Measurements from ENCODE around the gene TOM1L1. TPM values are rescaled to one million over a fixed set of nuclear protein-coding genes. Genes with fewer than 3 reads are reported as not detected.

Gene TOM1L1
- total RNA-seq, 1 experiment from 2014 or later, result 44.6 TPM

DNA sequence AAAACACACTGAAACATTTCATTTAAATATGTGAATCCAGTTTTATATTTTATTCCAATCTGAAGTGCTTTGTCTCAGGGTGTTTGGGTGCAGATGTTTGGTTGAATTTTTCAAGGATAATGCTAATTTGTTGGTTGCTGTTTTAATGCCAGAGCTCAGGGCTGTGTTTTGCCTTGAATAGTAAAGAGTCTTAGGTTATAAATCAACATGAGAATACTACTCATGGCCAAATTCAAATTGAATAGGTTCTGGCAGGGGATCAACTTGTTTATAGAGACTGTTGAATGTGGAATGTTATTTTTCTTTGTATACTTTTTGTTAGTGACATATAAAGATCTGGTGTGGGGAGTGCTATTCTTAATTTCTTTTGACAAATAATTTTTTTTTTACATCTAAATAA, 18.8 kb downstream of the TOM1L1 start:
- Mint-ChIP-seq H3K27ac (peak overlapping the region; percentile 63 to 89 (median 88); a peak in 6 of 7 replicates), H3K36me3 (ENCODE audit: insufficient read depth in 1 of 3, low read depth in 3 of 3) (peaks cover 42 to 65% (median 60%) of the 10 kb centered on the region in 3 experiments)
- no peak overlapping the region for H3K4me2 ChIP-seq (ENCODE audit: insufficient read depth, insufficient read length, low read length)

More for the DNA sequence above, 18.8 kb downstream of the TOM1L1 start:
- Histone ChIP-seq H3K4ac (ENCODE audit: low read depth, low read length) (no peak overlapping the region), H3K9ac (ENCODE audit: extremely low read depth, insufficient read length, low read length) (no peak overlapping the region), H4K5ac (ENCODE audit: insufficient read length, low read depth, low read length) (no peak overlapping the region), H3T11ph (ENCODE audit: low read length) (no peak overlapping the region), H3K27ac (ENCODE audit: insufficient read length, low read depth, low read length) (no peak overlapping the region), H2BK120ac (ENCODE audit: low read depth, low read length, poor library complexity, severe bottlenecking) (no peak overlapping the region), H2BK5ac (ENCODE audit: insufficient read length, low read length) (no peak overlapping the region), H3K79me2 (ENCODE audit: insufficient read depth, low read length) (no peaks in the 10 kb centered on the region; the same call in 1 of the 2 replicates), H4K91ac (ENCODE audit: insufficient read length, low read depth, low read length) (no peak overlapping the region), H2AFZ (ENCODE audit: low read length) (no peak overlapping the region), H3K9me3 (ENCODE audit: control insufficient read depth, low read depth, low read length) (no peaks in the 10 kb centered on the region), H4K8ac (replicated peaks; ENCODE audit: insufficient read length, low read depth, low read length) (no peak overlapping the region), H4K20me1 (ENCODE audit: control insufficient read depth, insufficient read depth, insufficient read length) (no peaks in the 10 kb centered on the region), H2BK15ac (ENCODE audit: low read depth, low read length) (no peak overlapping the region), H3K79me1 (ENCODE audit: insufficient read depth, low read depth, low read length, poor library complexity, severe bottlenecking) (no peaks in the 10 kb centered on the region), H3K14ac (ENCODE audit: insufficient read depth, low read length) (no peak overlapping the region), H3K27me3 (ENCODE audit: insufficient read depth, low read length) (no peaks in the 10 kb centered on the region), H3K23me2 (ENCODE audit: insufficient read length, low read depth, low read length, poor library complexity, severe bottlenecking) (no peaks in the 10 kb centered on the region), H2BK20ac (ENCODE audit: low read depth, low read length, poor library complexity, severe bottlenecking) (no peak overlapping the region), H3K23ac (ENCODE audit: insufficient read length, low read depth, low read length) (no peak overlapping the region), H3K56ac (ENCODE audit: insufficient read length, low read depth, low read length) (no peak overlapping the region), H3K18ac (ENCODE audit: insufficient read length, low read depth, low read length) (no peak overlapping the region), H3K4me1 (ENCODE audit: insufficient read depth, low read length) (no peaks in the 10 kb centered on the region), H2AK5ac (ENCODE audit: insufficient read length, low read length) (no peak overlapping the region), H2BK12ac (ENCODE audit: insufficient read length, low read depth, low read length) (no peak overlapping the region)
- Mint-ChIP-seq H3K4me1 (peaks cover 26 to 29% of the 10 kb centered on the region in 2 experiments), H3K4me3 (peak overlapping the region in 1 of 2 experiments; percentile 5; a peak in 2 of 5 replicates), H3K27me3 (ENCODE audit: low read depth) (no peaks in the 10 kb centered on the region), H3K9me3 (peaks cover 12 to 14% of the 10 kb centered on the region in 2 experiments; a peak in 4 of 5 replicates)
- DNase-seq, result no peak
- TF ChIP-seq CTCF (conservative IDR thresholded peaks at IDR 0.05), result no peak
